MM.1S (cell line): ENCODE measurements around the gene THRB.

ENCODE experiments used
- DNase-seq: peaks from one replicate; pipeline ENCODE4 v3.0.0-alpha.2; 2015
- H2AFZ ChIP-seq: fragments of 300-600 bp; sonication (generic); 2 replicates; pipeline ENCODE4 v1.6.0; 2016; ENCODE audit warnings: antibody characterized with exemption, low read length
- H3F3A ChIP-seq: fragments of 300-600 bp; sonication (generic); 2 replicates; pipeline ENCODE4 v1.6.1; 2016; ENCODE audit warnings: mild to moderate bottlenecking, antibody characterized with exemption, low read length, moderate library complexity, mixed read lengths; ENCODE audit not compliant: insufficient read depth
- H3K27ac ChIP-seq: fragments of 300-600 bp; sonication (generic); 2 replicates; pipeline ENCODE4 v1.5.1; 2016; ENCODE audit warnings: mild to moderate bottlenecking, low read length
- H3K27me3 ChIP-seq: fragments of 300-600 bp; sonication (generic); replicated peaks from 2 replicates; pipeline ENCODE4 v1.6.0; 2016; ENCODE audit warnings: low read length; ENCODE audit not compliant: insufficient read depth
- H3K36me3 ChIP-seq: fragments of 300-600 bp; sonication (generic); replicated peaks from 2 replicates; pipeline ENCODE4 v1.6.1; 2016; ENCODE audit warnings: mild to moderate bottlenecking, low read length, mixed read lengths; ENCODE audit not compliant: insufficient read depth
- H3K4me1 ChIP-seq: fragments of 300-600 bp; sonication (generic); 2 replicates; pipeline ENCODE4 v1.6.1; 2016; ENCODE audit warnings: low read length, mixed read lengths
- H3K4me2 ChIP-seq: fragments of 300-600 bp; sonication (generic); 2 replicates; pipeline ENCODE4 v1.6.0; 2016; ENCODE audit warnings: low read depth, low read length
- H3K4me3 ChIP-seq: fragments of 300-600 bp; sonication (generic); 2 replicates; pipeline ENCODE4 v1.5.1; 2016; ENCODE audit warnings: low read length, mixed read lengths
- H3K79me2 ChIP-seq: fragments of 300-600 bp; sonication (generic); 2 replicates; pipeline ENCODE4 v1.6.1; 2016; ENCODE audit warnings: mixed run types, low read length, mixed read lengths
- H3K9ac ChIP-seq: fragments of 300-600 bp; sonication (generic); 2 replicates; pipeline ENCODE4 v1.6.1; 2016; ENCODE audit warnings: low read length, mixed read lengths
- H3K9me2 ChIP-seq: fragments of 300-600 bp; sonication (generic); replicated peaks from 2 replicates; pipeline ENCODE4 v1.6.1; 2016; ENCODE audit warnings: mild to moderate bottlenecking, low read length, mixed read lengths; ENCODE audit not compliant: insufficient read depth
- H3K9me3 ChIP-seq: fragments of 300-600 bp; sonication (generic); replicated peaks from 2 replicates; pipeline ENCODE4 v1.6.1; 2016; ENCODE audit warnings: mild to moderate bottlenecking, low read length, mixed read lengths; ENCODE audit not compliant: insufficient read depth
- H4K20me1 ChIP-seq: fragments of 300-600 bp; sonication (generic); 2 replicates; pipeline ENCODE4 v1.6.1; 2016; ENCODE audit warnings: mild to moderate bottlenecking, low read length, moderate library complexity, mixed read lengths; ENCODE audit not compliant: insufficient read depth
- EZH2 ChIP-seq: fragments of 300-600 bp; sonication (generic); optimal IDR thresholded peaks from 2 replicates; pipeline ENCODE3; 2017; ENCODE audit warnings: low read depth, mild to moderate bottlenecking, antibody characterized with exemption, low read length, mixed read lengths
- EZH2phosphoT487 ChIP-seq: fragments of 300-600 bp; sonication (generic); IDR thresholded peaks from 2 replicates; pipeline ENCODE4 v1.6.1; 2018; ENCODE audit warnings: antibody characterized with exemption, low read length
- TF ChIP-seq, protein P1 (sequence below): fragments of 300-600 bp; sonication (generic); IDR thresholded peaks from 2 replicates; pipeline ENCODE4 v1.5.1; 2016; ENCODE audit warnings: antibody characterized with exemption, low read length, mixed read lengths

The THRB gene

DNA sequence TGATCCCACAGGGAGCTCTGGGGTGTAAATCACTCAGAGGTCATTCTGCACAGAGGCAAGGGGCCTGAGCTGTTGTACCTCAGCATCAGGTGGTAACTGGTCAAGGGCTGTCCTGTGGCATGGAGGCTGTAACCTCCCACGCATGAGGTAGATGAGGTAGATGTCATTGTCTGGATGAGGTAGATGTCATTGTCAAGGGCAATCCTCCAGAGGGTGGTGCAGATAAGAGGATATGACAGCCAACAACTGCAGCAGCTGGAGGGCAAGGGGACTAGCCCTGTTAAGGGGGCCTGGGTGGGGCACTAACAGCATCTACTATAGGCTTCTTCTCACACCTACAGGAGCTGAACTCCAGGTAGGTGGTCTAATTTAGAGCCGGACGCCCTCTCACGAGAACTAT is 55.6 kb downstream of the THRB start:
- Histone ChIP-seq H3K36me3 (no peaks in the 10 kb centered on the region), H3K27me3 (no peaks in the 10 kb centered on the region), H4K20me1 (no peaks in the 10 kb centered on the region), H3K9me3 (no peaks in the 10 kb centered on the region), H2AFZ (no peak overlapping the region), H3K9ac (no peak overlapping the region), H3K4me2 (no peak overlapping the region), H3K9me2 (no peaks in the 10 kb centered on the region), H3K27ac (no peak overlapping the region), H3F3A (no peaks in the 10 kb centered on the region), H3K79me2 (no peaks in the 10 kb centered on the region), H3K4me3 (no peak overlapping the region), H3K4me1 (no peaks in the 10 kb centered on the region)
- TF ChIP-seq EZH2: no peak
- DNase-seq: no peak

DNA sequence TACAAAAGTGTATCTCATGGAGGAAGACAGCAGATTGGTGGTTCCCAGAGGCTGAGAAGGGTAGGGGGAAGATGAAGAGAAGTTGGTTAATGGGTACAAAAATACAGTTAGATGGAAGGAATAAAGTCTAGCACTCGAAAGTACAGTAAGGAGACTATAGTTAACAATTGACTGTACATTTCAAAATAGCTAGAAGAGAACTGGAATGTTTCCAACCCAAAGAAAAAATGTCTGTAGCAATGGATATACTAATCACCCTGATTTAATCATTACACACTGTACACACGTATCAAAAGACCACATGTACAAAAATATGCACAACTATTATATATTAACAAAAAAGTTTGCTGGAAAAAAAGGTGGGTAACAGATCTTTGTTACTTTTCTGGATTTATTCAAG is 57.3 kb downstream of the THRB start:
- H3K79me2 ChIP-seq: no peaks in the 10 kb centered on the region
- no peaks in the 10 kb centered on the region for H3K27me3 ChIP-seq
- DNase-seq: no peak
- H4K20me1 ChIP-seq: no peaks in the 10 kb centered on the region
- H3K36me3 ChIP-seq: no peaks in the 10 kb centered on the region
- no peaks in the 10 kb centered on the region for H3K4me1 ChIP-seq
- no peak overlapping the region for H3K4me3 ChIP-seq
- H3K9ac ChIP-seq: no peak overlapping the region
- H3K27ac ChIP-seq: no peak overlapping the region
- no peak for TF ChIP-seq EZH2
- no peak for TF ChIP-seq EZH2phosphoT487
- TF ChIP-seq, protein P1, sequence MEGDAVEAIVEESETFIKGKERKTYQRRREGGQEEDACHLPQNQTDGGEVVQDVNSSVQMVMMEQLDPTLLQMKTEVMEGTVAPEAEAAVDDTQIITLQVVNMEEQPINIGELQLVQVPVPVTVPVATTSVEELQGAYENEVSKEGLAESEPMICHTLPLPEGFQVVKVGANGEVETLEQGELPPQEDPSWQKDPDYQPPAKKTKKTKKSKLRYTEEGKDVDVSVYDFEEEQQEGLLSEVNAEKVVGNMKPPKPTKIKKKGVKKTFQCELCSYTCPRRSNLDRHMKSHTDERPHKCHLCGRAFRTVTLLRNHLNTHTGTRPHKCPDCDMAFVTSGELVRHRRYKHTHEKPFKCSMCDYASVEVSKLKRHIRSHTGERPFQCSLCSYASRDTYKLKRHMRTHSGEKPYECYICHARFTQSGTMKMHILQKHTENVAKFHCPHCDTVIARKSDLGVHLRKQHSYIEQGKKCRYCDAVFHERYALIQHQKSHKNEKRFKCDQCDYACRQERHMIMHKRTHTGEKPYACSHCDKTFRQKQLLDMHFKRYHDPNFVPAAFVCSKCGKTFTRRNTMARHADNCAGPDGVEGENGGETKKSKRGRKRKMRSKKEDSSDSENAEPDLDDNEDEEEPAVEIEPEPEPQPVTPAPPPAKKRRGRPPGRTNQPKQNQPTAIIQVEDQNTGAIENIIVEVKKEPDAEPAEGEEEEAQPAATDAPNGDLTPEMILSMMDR: no peak
- no peaks in the 10 kb centered on the region for H3K9me3 ChIP-seq
- H2AFZ ChIP-seq: no peak overlapping the region
- H3K4me2 ChIP-seq: no peak overlapping the region
- no peaks in the 10 kb centered on the region for H3K9me2 ChIP-seq
- no peaks in the 10 kb centered on the region for H3F3A ChIP-seq

DNA sequence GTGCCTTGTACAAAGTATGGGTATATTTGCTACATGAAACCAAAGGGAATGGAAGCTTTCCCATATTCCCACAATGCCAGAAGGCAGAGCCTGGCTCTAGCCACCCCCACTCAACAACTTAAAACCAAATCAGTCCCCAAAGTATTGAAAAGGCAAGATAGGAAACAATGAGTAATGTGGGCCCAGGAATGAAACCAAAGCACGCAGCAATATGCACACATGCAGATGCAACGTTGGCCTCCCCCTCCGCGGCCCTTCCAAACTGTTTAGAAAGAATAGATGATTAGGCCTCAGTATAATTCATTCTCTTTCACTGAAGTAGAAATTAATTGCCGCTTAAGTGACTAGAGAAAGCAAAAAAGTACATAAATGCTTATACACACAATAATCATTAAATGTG is 59.1 kb downstream of the THRB start:
- Histone ChIP-seq H3K4me3 (no peak overlapping the region), H3K79me2 (no peaks in the 10 kb centered on the region), H3K9me2 (no peaks in the 10 kb centered on the region), H3K9ac (no peak overlapping the region), H3K4me2 (no peak overlapping the region), H3F3A (no peaks in the 10 kb centered on the region), H3K27me3 (no peaks in the 10 kb centered on the region), H3K36me3 (no peaks in the 10 kb centered on the region), H3K9me3 (no peaks in the 10 kb centered on the region), H2AFZ (no peak overlapping the region), H3K27ac (no peak overlapping the region), H4K20me1 (no peaks in the 10 kb centered on the region), H3K4me1 (no peaks in the 10 kb centered on the region)
- no peak for TF ChIP-seq EZH2
- no peak for TF ChIP-seq EZH2phosphoT487
- TF ChIP-seq, protein P1: no peak
- DNase-seq: no peak

DNA sequence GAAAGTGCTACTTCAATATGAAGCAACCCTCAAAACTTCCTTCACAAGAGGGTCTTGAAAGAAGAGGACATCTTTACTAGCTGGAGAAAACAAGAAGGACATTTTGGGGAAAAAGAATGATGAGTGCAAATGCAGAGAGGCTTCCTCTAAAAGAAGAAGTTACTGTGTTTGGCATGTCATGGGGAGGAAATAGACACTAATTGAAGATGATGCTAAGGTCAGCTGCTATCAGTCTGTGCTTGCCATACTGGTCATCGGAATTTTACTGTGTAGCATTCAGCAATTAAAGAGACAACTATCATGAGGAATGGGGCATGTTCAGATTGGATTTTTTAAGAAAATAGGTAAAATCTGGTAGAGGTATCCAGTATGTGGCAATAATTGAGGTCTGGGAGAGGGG is 60.0 kb downstream of the THRB start:
- H3K27ac ChIP-seq: no peak overlapping the region
- H3K36me3 ChIP-seq: no peaks in the 10 kb centered on the region
- H3F3A ChIP-seq: no peaks in the 10 kb centered on the region
- no peak overlapping the region for H3K4me3 ChIP-seq
- H3K27me3 ChIP-seq: no peaks in the 10 kb centered on the region
- H4K20me1 ChIP-seq: no peaks in the 10 kb centered on the region
- H3K9me3 ChIP-seq: no peaks in the 10 kb centered on the region
- H3K4me1 ChIP-seq: no peaks in the 10 kb centered on the region
- H3K9ac ChIP-seq: no peak overlapping the region
- H3K4me2 ChIP-seq: no peak overlapping the region
- H3K9me2 ChIP-seq: no peaks in the 10 kb centered on the region
- H3K79me2 ChIP-seq: no peaks in the 10 kb centered on the region
- H2AFZ ChIP-seq: no peak overlapping the region
- no peak for DNase-seq
- TF ChIP-seq, protein P1: no peak
- TF ChIP-seq EZH2phosphoT487 (no peak), EZH2 (no peak)
